ENCODE data around the gene RHBDD2. TPM values are rescaled to one million over a fixed set of nuclear protein-coding genes. Genes with fewer than 3 reads are reported as not detected.

The RHBDD2 gene
- total and polyA plus RNA-seq, 4 experiments from 2014 or later, result 47.1 to 119 (median 80.7) TPM

DNA sequence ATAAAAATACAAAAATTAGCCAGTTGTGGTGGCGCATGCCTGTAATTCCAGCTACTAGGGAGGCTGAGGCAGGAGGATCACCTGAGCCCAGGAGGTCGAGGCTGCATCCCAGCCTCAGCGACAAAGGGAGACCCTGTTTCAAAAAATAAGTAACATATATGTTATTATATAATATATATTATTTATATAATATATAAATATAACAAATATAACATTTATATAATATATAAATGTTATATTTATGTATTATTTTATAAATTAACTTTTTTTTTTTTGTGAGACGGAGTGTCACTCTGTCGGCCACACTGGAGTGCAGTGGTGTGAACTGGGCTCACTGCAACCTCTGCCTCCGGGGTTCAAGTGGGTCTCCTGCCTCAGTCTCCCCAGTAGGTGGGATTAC lies 34.6 kb downstream of the RHBDD2 start:
- H3K4me1 ChIP-seq (ENCODE audit: insufficient read depth, low read length), result peaks cover 27% of the 10 kb centered on the region
- Mint-ChIP-seq H3K9me3 (peaks cover 0 to 2% (median 0%) of the 10 kb centered on the region in 8 donors), H3K27me3 (no peaks in the 10 kb centered on the region), H3K36me3 (peaks cover 1 to 9% of the 10 kb centered on the region in 2 donors), H3K4me3 (peak overlapping the region in 6 of 8 donors; percentile 91 to 95 (median 94)), H3K4me1 (peaks cover 9 to 32% (median 23%) of the 10 kb centered on the region in 4 donors), H3K27ac (peak overlapping the region in 3 of 7 donors; percentile 92 to 98 (median 97))
- H3K36me3 ChIP-seq (ENCODE audit: insufficient read depth, low read length), result no peaks in the 10 kb centered on the region
- ChIA-PET POLR2A (ENCODE audit: partially characterized antibody) (interaction anchor here (1.1 to 3.5 kb wide), 9 partner anchors 17 to 1438 kb away, joined by 3 to 62 read pairs (median 12); partner anchors contain the start of genes RHBDD2 and TMEM120A), CTCF (ENCODE audit: partially characterized antibody) (no interaction called here)
- intact Hi-C loops (cut with micrococcal nuclease), result no loop called here
- peak overlapping the region; percentile 97 for H3K27ac ChIP-seq (ENCODE audit: low read depth, low read length)
- no peaks in the 10 kb centered on the region for H3K27me3 ChIP-seq (ENCODE audit: insufficient read depth, low read length)
- H3K9me3 ChIP-seq (ENCODE audit: control insufficient read depth in 1 of 2, low read length in 2 of 2), result no peaks in the 10 kb centered on the region
- no peak overlapping the region for H3K4me3 ChIP-seq (ENCODE audit: low read length in 2 of 2)
- DNase-seq, result no peak

DNA sequence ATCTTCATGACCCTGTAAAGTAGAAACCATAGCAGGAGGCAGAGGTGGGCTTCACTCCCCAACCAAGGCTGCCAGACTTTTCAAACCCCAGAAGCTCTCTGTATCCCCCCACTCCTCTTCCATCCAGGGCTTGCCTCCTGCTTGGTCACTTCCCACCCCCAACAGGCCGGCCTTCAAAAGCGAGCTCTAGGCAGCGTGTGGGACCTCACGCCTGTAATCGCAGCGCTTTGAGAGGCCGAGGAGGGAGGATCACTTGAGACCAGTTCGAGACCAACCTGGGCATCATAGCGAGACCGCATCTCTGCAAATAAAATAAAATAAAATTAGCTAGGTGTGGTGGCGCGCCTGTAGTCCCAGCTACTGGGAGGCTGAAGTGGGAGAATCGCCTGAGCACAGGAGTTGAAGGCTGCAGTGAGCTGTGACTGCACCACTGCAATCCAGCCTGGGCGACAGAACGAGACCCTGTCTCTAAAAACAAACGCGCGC lies 35.4 kb downstream of the RHBDD2 start:
- Histone ChIP-seq H3K4me3 (ENCODE audit: low read length in 2 of 2) (peak overlapping the region; percentile 79 to 81), H3K27ac (ENCODE audit: low read depth, low read length) (peak overlapping the region; percentile 97), H3K9me3 (ENCODE audit: control insufficient read depth in 1 of 2, low read length in 2 of 2) (no peaks in the 10 kb centered on the region), H3K27me3 (ENCODE audit: insufficient read depth, low read length) (no peaks in the 10 kb centered on the region), H3K4me1 (ENCODE audit: insufficient read depth, low read length) (peaks cover 33% of the 10 kb centered on the region), H3K36me3 (ENCODE audit: insufficient read depth, low read length) (no peaks in the 10 kb centered on the region)
- H3K27me3 Mint-ChIP-seq, result no peaks in the 10 kb centered on the region
- H3K27ac Mint-ChIP-seq, result peak overlapping the region; percentile 92 to 98 (median 97)
- DNase-seq, result no peak
- H3K4me3 Mint-ChIP-seq, result peak overlapping the region; percentile 91 to 95 (median 94)
- peaks cover 0 to 2% (median 0%) of the 10 kb centered on the region in 8 donors for H3K9me3 Mint-ChIP-seq
- H3K36me3 Mint-ChIP-seq, result peaks cover 7 to 10% of the 10 kb centered on the region in 2 donors
- H3K4me1 Mint-ChIP-seq, result peaks cover 16 to 40% (median 30%) of the 10 kb centered on the region in 4 donors
- ChIA-PET POLR2A (ENCODE audit: partially characterized antibody) (interaction anchor here (0.6 to 3.5 kb wide), 20 partner anchors 11 to 1437 kb away, joined by 3 to 62 read pairs (median 5); partner anchors contain the start of genes HIP1, MDH2, RHBDD2 and STYXL1), CTCF (ENCODE audit: partially characterized antibody) (interaction anchor here (0.9 to 1.3 kb wide), 2 partner anchors 36 to 106 kb away, joined by 3 to 7 read pairs; no protein-coding TSS in a partner anchor)
- intact Hi-C loops (cut with micrococcal nuclease), result loop anchor here (1.0 to 2.0 kb wide), 5 partner anchors 36 to 445 kb away; partner anchors contain the start of genes HIP1, TMEM120A and YWHAG

DNA sequence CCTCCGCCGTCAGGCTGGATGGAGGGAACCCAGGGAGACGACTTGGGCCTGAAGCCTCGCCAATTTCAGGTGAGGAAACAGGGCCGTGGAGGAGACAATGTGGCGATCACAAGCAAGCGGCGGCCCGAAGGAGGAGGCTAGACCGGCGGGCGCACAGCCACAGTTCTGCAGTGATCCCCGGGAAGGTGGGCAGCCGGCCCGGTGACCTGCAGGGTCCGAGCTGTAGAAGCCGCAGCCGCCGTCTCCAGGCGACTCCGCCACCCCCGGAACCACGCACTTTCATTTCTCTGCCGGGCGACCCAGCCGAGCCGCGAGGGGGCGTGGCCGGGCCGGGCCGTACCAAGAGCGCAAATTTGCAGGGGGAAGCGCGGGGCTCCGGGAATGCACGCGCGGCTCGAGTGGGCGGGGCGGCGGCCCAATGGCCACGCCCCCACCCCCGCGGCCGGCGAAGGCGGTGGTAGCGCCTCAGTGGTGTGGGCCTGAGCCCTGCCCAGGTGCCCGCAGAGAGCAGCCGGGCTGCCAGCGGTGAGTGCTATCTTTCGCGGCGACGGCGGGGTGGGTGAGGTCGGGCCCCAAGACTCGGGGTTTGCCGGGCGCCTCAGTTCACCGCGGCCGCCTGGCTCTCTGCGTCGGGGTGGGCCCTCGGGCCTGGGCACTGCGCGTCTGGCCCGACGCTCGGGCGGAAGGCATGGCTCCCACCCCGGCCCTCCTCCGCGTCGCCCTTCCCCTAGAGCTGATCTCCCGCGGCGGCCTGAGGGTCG lies 36.0 kb downstream of the RHBDD2 start, which contains the start of gene POR:
POR (plus strand) TSS at position 501 of the 761 bp plus-strand sequence. CDS start 38,847 bp downstream, outside the sequence.
- no peaks in the 10 kb centered on the region for H3K27me3 ChIP-seq (ENCODE audit: insufficient read depth, low read length)
- H3K4me1 ChIP-seq (ENCODE audit: insufficient read depth, low read length), result peaks cover 34% of the 10 kb centered on the region
- Mint-ChIP-seq H3K4me3 (peak within 1 kb of the TSS; percentile 91 to 95 (median 94)), H3K4me1 (peaks cover 21 to 46% (median 35%) of the 10 kb centered on the region in 4 donors), H3K36me3 (peaks cover 7 to 10% of the 10 kb centered on the region in 2 donors), H3K9me3 (no peaks in the 10 kb centered on the region), H3K27ac (peak within 1 kb of the TSS; percentile 92 to 98 (median 97)), H3K27me3 (no peaks in the 10 kb centered on the region)
- no peaks in the 10 kb centered on the region for H3K9me3 ChIP-seq (ENCODE audit: control insufficient read depth in 1 of 2, low read length in 2 of 2)
- CTCF ChIA-PET (ENCODE audit: partially characterized antibody), result interaction anchor here (0.9 to 1.3 kb wide), 3 partner anchors 37 to 105 kb away, joined by 3 to 7 read pairs (median 4); no protein-coding TSS in a partner anchor
- intact Hi-C loops (cut with micrococcal nuclease), result loop anchor here (1.0 to 2.0 kb wide), 5 partner anchors 37 to 444 kb away; partner anchors contain the start of genes HIP1, TMEM120A and YWHAG
- no peaks in the 10 kb centered on the region for H3K36me3 ChIP-seq (ENCODE audit: insufficient read depth, low read length)
- POLR2A ChIA-PET (ENCODE audit: partially characterized antibody), result interaction anchor here (0.6 to 3.5 kb wide), 25 partner anchors 9 to 1436 kb away, joined by 3 to 62 read pairs (median 5); partner anchors contain the start of genes HIP1, MDH2, RHBDD2 and STYXL1
- peak within 1 kb of the TSS; percentile 97 for H3K27ac ChIP-seq (ENCODE audit: low read depth, low read length)
- DNase-seq, result peak; percentile 94 to 100 (median 98)
- H3K4me3 ChIP-seq (ENCODE audit: low read length in 2 of 2), result peak within 1 kb of the TSS; percentile 79 to 81

DNA sequence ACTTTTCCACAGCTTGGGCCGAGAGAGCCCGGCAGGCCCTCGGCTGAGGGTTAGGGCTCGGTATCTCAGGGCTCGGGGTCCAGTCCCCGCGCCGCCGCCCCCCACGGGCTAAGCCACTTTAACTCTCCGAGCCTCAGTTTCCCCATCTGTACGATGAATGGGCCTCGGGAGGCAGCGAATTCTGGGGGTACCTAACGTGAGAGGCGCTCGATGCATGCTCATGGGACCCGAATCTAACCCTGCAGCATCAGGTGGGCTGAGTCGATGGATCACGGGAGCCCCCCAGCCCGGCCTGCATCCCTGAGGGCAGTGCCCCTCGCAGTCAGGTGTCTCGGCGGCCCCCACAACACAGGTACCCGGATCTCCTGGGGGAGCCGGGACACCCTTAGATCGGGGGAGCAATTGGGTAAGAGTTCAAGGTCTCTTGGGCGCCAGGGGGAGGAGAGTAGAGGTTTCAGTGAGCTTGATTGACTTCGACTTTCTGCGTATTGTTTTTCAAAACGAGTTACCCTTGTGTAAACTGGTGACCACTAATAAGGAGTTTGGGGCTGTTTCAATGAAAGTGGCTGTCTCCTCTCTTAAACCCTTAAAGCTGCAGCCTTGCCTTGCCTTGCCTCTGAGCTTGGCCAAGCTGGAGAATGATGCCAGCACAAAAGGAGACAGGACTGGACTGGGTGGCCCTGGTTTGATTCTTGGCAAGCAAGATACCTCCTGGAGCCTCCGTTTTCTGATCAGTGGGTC lies 36.8 kb downstream of the RHBDD2 start:
- peak overlapping the region; percentile 97 for H3K27ac ChIP-seq (ENCODE audit: low read depth, low read length)
- ChIA-PET POLR2A (ENCODE audit: partially characterized antibody) (interaction anchor here (0.6 to 3.5 kb wide), 17 partner anchors 8 to 403 kb away, joined by 3 to 62 read pairs (median 7); partner anchors contain the start of genes HIP1, MDH2, RHBDD2 and STYXL1), CTCF (ENCODE audit: partially characterized antibody) (interaction anchor here (1.0 to 1.2 kb wide), 3 partner anchors 10 to 132 kb away, joined by 3 to 4 read pairs (median 4); partner anchors contain the start of genes MDH2 and STYXL1)
- H3K4me1 ChIP-seq (ENCODE audit: insufficient read depth, low read length), result peaks cover 40% of the 10 kb centered on the region
- intact Hi-C loops (cut with micrococcal nuclease), result loop anchor here (2.0 kb wide), 3 partner anchors 79 to 443 kb away; partner anchors contain the start of genes HIP1, TMEM120A and YWHAG
- no peaks in the 10 kb centered on the region for H3K9me3 ChIP-seq (ENCODE audit: control insufficient read depth in 1 of 2, low read length in 2 of 2)
- peak overlapping the region; percentile 47 to 79 for H3K4me3 ChIP-seq (ENCODE audit: low read length in 2 of 2)
- H3K27me3 ChIP-seq (ENCODE audit: insufficient read depth, low read length), result no peaks in the 10 kb centered on the region
- no peaks in the 10 kb centered on the region for H3K36me3 ChIP-seq (ENCODE audit: insufficient read depth, low read length)
- H3K9me3 Mint-ChIP-seq, result no peaks in the 10 kb centered on the region
- peak overlapping the region; percentile 53 to 92 (median 84) for H3K27ac Mint-ChIP-seq
- peaks cover 24 to 50% (median 39%) of the 10 kb centered on the region in 4 donors for H3K4me1 Mint-ChIP-seq
- H3K4me3 Mint-ChIP-seq, result peak overlapping the region; percentile 89 to 95 (median 92)
- no peaks in the 10 kb centered on the region for H3K27me3 Mint-ChIP-seq
- DNase-seq, result peak in 3 of 5 donors; percentile 25 to 36 (median 35)
- peaks cover 9 to 11% of the 10 kb centered on the region in 2 donors for H3K36me3 Mint-ChIP-seq

DNA sequence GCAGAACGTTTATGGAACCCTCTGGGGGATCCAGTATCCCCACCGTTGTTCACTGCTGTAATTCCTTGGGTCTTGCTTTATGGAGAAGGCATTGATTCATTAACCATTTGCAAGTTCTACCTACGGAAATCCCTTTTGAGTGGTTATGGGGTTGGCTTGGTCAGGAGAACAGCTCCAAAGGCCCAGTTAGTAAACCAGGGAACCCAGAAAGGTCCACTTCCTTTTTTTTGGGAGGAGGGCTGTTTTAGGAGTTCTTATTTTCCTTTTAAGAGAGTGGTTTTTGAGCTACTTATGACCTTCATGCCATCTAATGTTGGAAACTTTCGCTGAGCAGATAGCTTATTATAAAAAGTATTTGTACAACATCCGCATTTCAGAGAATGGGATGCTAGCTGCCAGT lies 37.4 kb downstream of the RHBDD2 start:
- H3K9me3 Mint-ChIP-seq, result no peaks in the 10 kb centered on the region
- DNase-seq, result no peak
- H3K4me1 Mint-ChIP-seq, result peaks cover 25 to 55% (median 42%) of the 10 kb centered on the region in 4 donors
- Histone ChIP-seq H3K27me3 (ENCODE audit: insufficient read depth, low read length) (no peaks in the 10 kb centered on the region), H3K4me1 (ENCODE audit: insufficient read depth, low read length) (peaks cover 42% of the 10 kb centered on the region), H3K4me3 (ENCODE audit: low read length in 2 of 2) (no peak overlapping the region), H3K27ac (ENCODE audit: low read depth, low read length) (no peak overlapping the region), H3K36me3 (ENCODE audit: insufficient read depth, low read length) (no peaks in the 10 kb centered on the region), H3K9me3 (ENCODE audit: control insufficient read depth in 1 of 2, low read length in 2 of 2) (no peaks in the 10 kb centered on the region)
- H3K36me3 Mint-ChIP-seq, result peaks cover 14% of the 10 kb centered on the region in 2 donors
- ChIA-PET CTCF (ENCODE audit: partially characterized antibody) (interaction anchor here (1.0 to 1.5 kb wide), 4 partner anchors 9 to 132 kb away, joined by 3 to 6 read pairs (median 4); partner anchors contain the start of genes MDH2 and STYXL1), POLR2A (ENCODE audit: partially characterized antibody) (interaction anchor here (0.6 to 3.5 kb wide), 11 partner anchors 8 to 132 kb away, joined by 3 to 62 read pairs (median 12); partner anchors contain the start of genes MDH2, RHBDD2, STYXL1 and TMEM120A)
- peak overlapping the region in 4 of 7 donors; percentile 53 to 92 (median 84) for H3K27ac Mint-ChIP-seq
- intact Hi-C loops (cut with micrococcal nuclease), result no loop called here
- peak overlapping the region; percentile 89 to 95 (median 92) for H3K4me3 Mint-ChIP-seq
- no peaks in the 10 kb centered on the region for H3K27me3 Mint-ChIP-seq
